HepG2 (cell line): ENCODE measurements around the gene GREM2. TPM values are rescaled to one million over a fixed set of nuclear protein-coding genes. Genes with fewer than 3 reads are reported as not detected.

ENCODE experiments used
- GATAD2A ChIP-seq: IDR thresholded peaks from 2 replicates; pipeline ENCODE4 v1.6.1; 2016
- HOMEZ ChIP-seq: IDR thresholded peaks from 2 replicates; pipeline ENCODE4 v1.6.1; 2016; ENCODE audit warnings: low read depth
- USF2 ChIP-seq, 2 experiments: sonication (generic) in 1 of 2; formaldehyde crosslinking in 1 of 2; IDR thresholded peaks; 2 replicates each; pipeline versions ENCODE4 v1.5.1 to v1.6.1; 2011 to 2020; ENCODE audit warnings: borderline replicate concordance in 1 of 2, low read depth in 1 of 2, low read length in 1 of 2, mild to moderate bottlenecking in 1 of 2, missing genetic modification reagents in 1 of 2, moderate library complexity in 1 of 2
- ZNF142 ChIP-seq: sonication (generic); formaldehyde crosslinking; IDR thresholded peaks from 2 replicates; pipeline ENCODE4 v1.4.0; 2020; ENCODE audit warnings: missing genetic modification reagents
- ZNF383 ChIP-seq: sonication (generic); formaldehyde crosslinking; IDR thresholded peaks from 2 replicates; pipeline ENCODE4 v1.4.0; 2020; ENCODE audit warnings: missing genetic modification reagents, mild to moderate bottlenecking, borderline replicate concordance
- ZNF546 ChIP-seq: sonication (generic); formaldehyde crosslinking; conservative IDR thresholded peaks from 2 replicates; pipeline ENCODE4 v1.8.1; 2023; ENCODE audit warnings: mild to moderate bottlenecking, missing genetic modification reagents
- polyA plus RNA-seq, 8 experiments: library from polyadenylated mRNA; depleted of rRNA in 3 of 8; stranded (reverse) in 7 of 8; unstranded in 1 of 8; fragments of >200 nt; fragmentation: Illumina TruSeq in 4 of 8; extraction: Trizol in 4 of 8; gene quantifications; 2 replicates each; pipeline versions ENCODE4 v1.2.1 to v1.2.3, GENCODE V29; 2011 to 2016; ENCODE audit warnings: low read depth in 4 of 8, missing spikeins in 1 of 8, mixed read lengths in 1 of 8; ENCODE audit not compliant: insufficient read depth in 1 of 8
- total RNA-seq, 5 experiments: library from RNA; depleted of rRNA; stranded (reverse); fragments of >200 nt; fragmentation: Illumina TruSeq; extraction: Trizol; gene quantifications; 2 replicates each; pipeline ENCODE4 v1.2.3, GENCODE V29; 2016; ENCODE audit warnings: low read depth in 1 of 5

Gene GREM2
- total and polyA plus RNA-seq, 2 of the 13 experiments (the other 11 are each of a cell fraction or from before 2014, with no cell fraction given) = 0.07 TPM; not detected in 1

GRCh38 chr1:240612811-240613210 lies 856 bp upstream of the GREM2 start (continued):
- TF ChIP-seq ZNF142 (CRISPR knock-in tag) (no peak), ZNF383 (no peak), ZNF546 (CRISPR knock-in tag) (no peak), USF2 (IDR thresholded peaks at IDR 0.05; ENCODE audit: low read depth, low read length) (no peak), USF2 (CRISPR knock-in tag; IDR thresholded peaks at IDR 0.05; ENCODE audit: borderline replicate concordance) (no peak), GATAD2A (no peak), HOMEZ (no peak)
